Prostate gland (tissue), 2 donors: ENCODE data around the gene PLCH2.

Source experiments
- POLR2A ChIP-seq: fragments of 450-650 bp; IDR thresholded peaks from one replicate; pipeline ENCODE4 v1.6.1; 2016; ENCODE audit warnings: antibody characterized with exemption, mild to moderate bottlenecking
- TF ChIP-seq, protein P1 (sequence below), 4 experiments: fragments of 200-600 bp in 2 of 4; fragments of 450-650 bp in 2 of 4; sonication (generic) in 2 of 4; IDR thresholded peaks; 1 replicate in 3 of 4; 2 replicates in 1 of 4; pipeline ENCODE4 v1.5.1; 2016 to 2019; ENCODE audit warnings: antibody characterized with exemption in 4 of 4, mild to moderate bottlenecking in 2 of 4, moderate library complexity in 2 of 4

DNA sequence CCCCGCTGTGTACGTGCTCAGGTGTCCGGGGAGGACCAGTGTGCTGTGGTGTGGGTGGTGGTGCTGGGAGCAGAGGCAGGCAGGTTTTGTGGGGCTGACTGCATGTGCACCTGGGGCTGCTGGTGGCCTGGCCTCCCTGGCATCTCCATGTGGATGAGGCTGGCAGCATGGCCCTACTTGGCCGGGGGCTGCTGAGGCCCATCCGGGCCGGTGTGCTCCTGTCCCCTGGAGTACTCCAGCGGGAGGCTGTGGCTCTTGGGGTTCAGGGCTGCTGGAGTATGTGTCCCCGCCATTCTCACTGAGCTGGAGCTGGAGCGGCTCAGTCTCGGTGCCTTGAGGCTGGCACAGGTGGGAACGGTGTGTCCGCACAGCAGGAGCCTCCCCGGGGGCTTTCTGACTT, 42.9 kb upstream of the PLCH2 start:
- TF ChIP-seq, protein P1, sequence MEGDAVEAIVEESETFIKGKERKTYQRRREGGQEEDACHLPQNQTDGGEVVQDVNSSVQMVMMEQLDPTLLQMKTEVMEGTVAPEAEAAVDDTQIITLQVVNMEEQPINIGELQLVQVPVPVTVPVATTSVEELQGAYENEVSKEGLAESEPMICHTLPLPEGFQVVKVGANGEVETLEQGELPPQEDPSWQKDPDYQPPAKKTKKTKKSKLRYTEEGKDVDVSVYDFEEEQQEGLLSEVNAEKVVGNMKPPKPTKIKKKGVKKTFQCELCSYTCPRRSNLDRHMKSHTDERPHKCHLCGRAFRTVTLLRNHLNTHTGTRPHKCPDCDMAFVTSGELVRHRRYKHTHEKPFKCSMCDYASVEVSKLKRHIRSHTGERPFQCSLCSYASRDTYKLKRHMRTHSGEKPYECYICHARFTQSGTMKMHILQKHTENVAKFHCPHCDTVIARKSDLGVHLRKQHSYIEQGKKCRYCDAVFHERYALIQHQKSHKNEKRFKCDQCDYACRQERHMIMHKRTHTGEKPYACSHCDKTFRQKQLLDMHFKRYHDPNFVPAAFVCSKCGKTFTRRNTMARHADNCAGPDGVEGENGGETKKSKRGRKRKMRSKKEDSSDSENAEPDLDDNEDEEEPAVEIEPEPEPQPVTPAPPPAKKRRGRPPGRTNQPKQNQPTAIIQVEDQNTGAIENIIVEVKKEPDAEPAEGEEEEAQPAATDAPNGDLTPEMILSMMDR (IDR thresholded peaks at IDR 0.05): no peak
- TF ChIP-seq POLR2A: no peak
